GM12873 (cell line): Measurements from ENCODE around the gene MCF2L2.

Experiments
- CTCF ChIP-seq: IDR thresholded peaks from 2 replicates; pipeline ENCODE4 v1.5.1; 2012; ENCODE audit warnings: low read depth, mild to moderate bottlenecking, moderate library complexity, low read length, control low read depth; ENCODE audit not compliant: insufficient read depth; ENCODE audit errors: missing control alignments

The MCF2L2 gene

DNA sequence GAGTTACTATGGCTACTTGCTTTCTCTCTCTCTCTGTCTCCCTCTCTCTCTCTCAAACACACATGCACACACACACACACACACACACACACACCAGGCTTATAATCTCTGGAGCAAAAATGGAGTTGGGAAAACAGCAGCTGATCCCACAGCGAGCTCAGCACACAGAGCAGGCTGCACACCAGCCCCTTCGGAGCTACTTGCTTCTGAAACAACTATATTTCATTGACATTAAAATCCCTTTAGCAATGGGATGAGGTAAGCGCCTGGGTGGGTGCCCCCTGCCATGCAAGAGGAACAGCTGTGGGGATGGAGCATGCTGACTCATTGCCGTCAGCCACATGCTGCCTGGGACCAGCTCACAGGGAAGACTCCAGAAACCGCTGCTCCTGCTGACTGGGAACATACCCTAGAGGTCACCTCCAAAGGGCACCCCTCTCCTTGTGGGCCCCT is 129.7 kb downstream of the MCF2L2 start:
- TF ChIP-seq CTCF, result no peak

- no peak for TF ChIP-seq CTCF
These were observed 131.5 kb downstream of the MCF2L2 start for GRCh38 chr3:183296944-183297343.

DNA sequence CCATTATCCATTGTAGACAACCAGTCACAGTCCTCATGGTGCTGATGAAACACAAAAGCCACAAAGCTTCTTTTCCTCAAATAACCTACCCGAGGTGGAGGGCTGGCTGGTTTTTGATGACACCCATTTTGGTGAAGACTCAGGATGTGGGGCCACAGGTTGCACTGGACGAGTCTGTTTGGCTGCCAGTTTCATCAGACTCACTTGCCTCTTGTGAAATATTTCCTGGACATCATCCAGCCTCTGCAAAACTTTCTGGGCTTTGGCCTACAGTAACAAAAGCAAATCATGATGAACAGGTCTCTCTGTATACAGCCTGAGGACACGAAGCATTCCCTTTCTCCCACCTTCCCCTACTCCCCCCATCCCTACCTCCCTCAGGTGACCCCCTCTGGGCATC is 133.2 kb downstream of the MCF2L2 start:
- no peak for TF ChIP-seq CTCF

- TF ChIP-seq CTCF, result no peak
These were observed 134.5 kb downstream of the MCF2L2 start for GRCh38 chr3:183293966-183294365.

DNA sequence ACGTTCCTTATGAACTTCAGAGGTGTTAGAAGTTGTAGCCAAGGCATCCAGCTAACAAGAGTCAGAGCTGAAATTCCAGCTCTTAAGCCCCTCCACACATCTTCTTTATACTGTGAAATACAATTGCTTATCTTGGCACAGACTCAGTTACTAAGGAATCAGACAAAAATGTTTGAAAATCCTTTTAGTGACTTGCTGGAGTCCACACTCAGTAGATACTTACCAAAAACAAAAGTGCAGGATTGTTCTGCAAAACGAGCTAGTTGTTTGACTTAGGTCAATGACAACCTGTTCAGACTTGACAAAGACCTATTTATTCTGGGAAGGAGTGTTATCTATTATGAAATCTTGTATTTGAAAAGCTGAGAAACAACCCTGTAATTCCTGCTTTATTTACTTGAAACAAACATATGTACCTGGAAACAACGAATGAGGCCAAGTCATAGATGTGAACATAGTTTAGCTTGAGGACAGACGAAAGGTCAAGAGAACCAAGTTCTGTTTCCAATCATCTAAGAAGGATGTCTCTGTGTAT is 136.9 kb downstream of the MCF2L2 start:
- TF ChIP-seq CTCF, result no peak

- TF ChIP-seq CTCF, result no peak
These were observed 138.2 kb downstream of the MCF2L2 start for GRCh38 chr3:183290216-183290615.

DNA sequence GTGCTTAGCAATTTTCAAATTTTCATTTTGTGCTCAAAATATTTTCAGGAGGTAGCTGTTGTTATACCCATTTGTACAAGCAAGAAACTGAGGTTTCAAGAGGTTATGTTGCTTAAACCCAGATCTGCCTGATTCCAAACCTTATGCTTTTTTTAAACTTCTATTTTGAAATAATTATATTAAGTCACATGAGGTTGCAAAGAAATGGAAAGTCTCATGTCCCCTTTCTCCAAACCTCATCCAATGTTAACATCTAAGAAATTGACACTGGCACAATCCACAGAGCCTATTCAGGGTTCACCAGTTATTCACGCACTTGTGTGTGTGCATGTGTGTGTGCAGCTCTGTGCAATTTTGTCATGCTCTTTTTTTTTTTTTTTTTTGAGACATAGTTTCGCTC is 140.3 kb downstream of the MCF2L2 start:
- no peak for TF ChIP-seq CTCF

DNA sequence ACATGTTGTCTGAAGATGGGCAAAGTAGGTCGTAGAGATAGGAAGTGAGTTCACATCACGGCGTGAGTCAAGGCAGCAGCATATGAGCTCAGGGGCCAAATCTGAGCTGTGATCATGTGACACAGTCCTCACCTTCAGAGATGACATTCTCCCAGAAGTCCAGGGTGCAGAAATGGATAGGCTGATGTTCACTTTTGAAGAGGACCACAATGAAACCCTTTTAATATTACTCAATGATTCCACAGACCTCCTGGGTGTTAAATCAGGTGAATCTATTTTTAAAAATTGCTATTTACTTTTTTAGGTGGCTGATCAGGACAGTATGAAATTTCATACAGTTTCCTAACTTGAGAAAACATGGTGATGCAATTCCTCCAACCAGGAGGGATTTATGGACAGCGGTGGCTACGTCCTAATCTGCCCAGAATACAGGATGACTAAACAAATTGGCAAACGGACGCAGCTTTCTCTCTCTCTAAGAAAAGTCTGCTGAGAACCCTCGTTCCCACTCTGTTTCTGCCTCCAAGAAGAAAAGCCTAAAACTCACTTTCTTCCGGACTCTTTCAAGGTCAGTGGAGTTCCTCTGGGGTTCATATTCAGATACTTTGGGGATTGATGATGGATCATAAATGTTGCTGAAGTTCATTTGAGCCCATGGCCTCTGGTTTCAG is 141.0 kb downstream of the MCF2L2 start:
- TF ChIP-seq CTCF, result no peak
